Stimulated activated CD8-positive, alpha-beta memory T cell treated with anti-CD3 and anti-CD28 coated beads, Interleukin-7, amount 100 ng/mL, for 48 hours (primary cell): ENCODE measurements around the gene OTC.
A peak's percentile ranks its signal among the peaks of the same experiment; 100 is the strongest.

Experiments used
- DNase-seq, 2 donors: peaks; one replicate each; pipeline ENCODE4 v3.0.0-alpha.2; 2020; ENCODE audit warnings: low read depth in 1 of 2; ENCODE audit errors: extremely low read depth in 1 of 2

Gene OTC

GRCh38 chrX:38352362-38352761 lies at the start of gene OTC:
TSS of gene OTC (plus strand) at chrX:38352604. CDS start at chrX:38352697, 93 bp downstream.
- no peak for DNase-seq

- DNase-seq = no peak
Measured at GRCh38 chrX:38304010-38304409, 48.4 kb upstream of the OTC start.

GRCh38 chrX:38305971-38306370 lies 46.4 kb upstream of the OTC start:
- DNase-seq = no peak

GRCh38 chrX:38311743-38312142 lies 40.7 kb upstream of the OTC start:
- no peak for DNase-seq

GRCh38 chrX:38312436-38312835 lies 40.0 kb upstream of the OTC start:
- DNase-seq = no peak

GRCh38 chrX:38313190-38313589 lies 39.2 kb upstream of the OTC start:
- DNase-seq = no peak

GRCh38 chrX:38315186-38315585 lies 37.2 kb upstream of the OTC start:
- DNase-seq = no peak

- DNase-seq = no peak
Measured at GRCh38 chrX:38318196-38318595, 34.2 kb upstream of the OTC start.

GRCh38 chrX:38318606-38319005 lies 33.8 kb upstream of the OTC start:
- DNase-seq = no peak

GRCh38 chrX:38320819-38321218 lies 31.6 kb upstream of the OTC start:
- DNase-seq = no peak

GRCh38 chrX:38326086-38326485 lies 26.3 kb upstream of the OTC start:
- DNase-seq = no peak

GRCh38 chrX:38327007-38327774 lies 25.2 kb upstream of the OTC start, which contains the start of gene RPGR:
TSS of gene RPGR (minus strand) at chrX:38327509. CDS start at chrX:38327367, 142 bp downstream.
- peak; percentile 76 to 85 for DNase-seq

GRCh38 chrX:38327775-38328081 lies 24.7 kb upstream of the OTC start:
- no peak for DNase-seq

- DNase-seq = no peak
Measured at GRCh38 chrX:38332505-38332904, 19.9 kb upstream of the OTC start.

GRCh38 chrX:38335382-38335781 lies 17.0 kb upstream of the OTC start:
- no peak for DNase-seq

GRCh38 chrX:38336538-38337240 lies 15.7 kb upstream of the OTC start:
- DNase-seq = no peak

- DNase-seq = no peak
Measured at GRCh38 chrX:38341442-38341841, 11.0 kb upstream of the OTC start.

GRCh38 chrX:38342853-38343778 lies 9.3 kb upstream of the OTC start:
- DNase-seq = no peak

- DNase-seq = no peak
Measured at GRCh38 chrX:38346150-38346549, 6.3 kb upstream of the OTC start.

- DNase-seq = no peak
Measured at GRCh38 chrX:38347136-38347535, 5.3 kb upstream of the OTC start.

GRCh38 chrX:38351346-38351745 lies 1.1 kb upstream of the OTC start:
- DNase-seq = no peak
